IMR-90 (cell line): Measurements from ENCODE around the gene SLIT3. TPM values are rescaled to one million over a fixed set of nuclear protein-coding genes. Genes with fewer than 3 reads are reported as not detected.

Experiments used
- ATAC-seq: fragments of 200-7000 bp; cut with Tn5 transposase; 2 replicates; pipeline ENCODE4 v1.9.1; 2020; ENCODE audit warnings: low read depth, mild to moderate bottlenecking, moderate library complexity
- BruUV-seq: library from RNA; stranded (reverse); fragments of 400-500 nt; replicated peaks from 2 replicates; lab custom pipeline; 2021; lab: Mats Ljungman, UMichigan
- CTCF ChIA-PET: fragments of 300-600 bp; formaldehyde crosslinking; extraction: SDS; loops from one replicate; lab custom pipeline; 2021; ENCODE audit warnings: antibody characterized with exemption; lab: Yijun Ruan, JAX
- POLR2A ChIA-PET: fragments of 300-600 bp; sonication (Branson Sonifier 250); formaldehyde crosslinking; loops from one replicate; lab custom pipeline; 2022; ENCODE audit warnings: antibody characterized with exemption; ENCODE audit not compliant: unreplicated experiment; lab: Charles Lee
- DNase-seq: peaks from one replicate; pipeline ENCODE4 v3.0.0; 2013
- H2AFZ ChIP-seq: replicated peaks from 2 replicates; pipeline ENCODE3; 2013; ENCODE audit warnings: low read length, mild to moderate bottlenecking; ENCODE audit not compliant: poor library complexity
- H2AK5ac ChIP-seq: 2 replicates; pipeline ENCODE4 v1.6.1; 2013; ENCODE audit warnings: low read depth, low read length, inconsistent platforms
- H2AK9ac ChIP-seq: replicated peaks from 2 replicates; pipeline ENCODE3; 2013; ENCODE audit warnings: mild to moderate bottlenecking, low read depth, low read length, moderate library complexity; ENCODE audit not compliant: poor library complexity
- H2BK120ac ChIP-seq: 2 replicates; pipeline ENCODE4 v1.6.1; 2013; ENCODE audit warnings: low read depth, low read length, inconsistent platforms
- H2BK15ac ChIP-seq: 3 replicates; pipeline ENCODE4 v1.6.1; 2013; ENCODE audit warnings: low read depth, low read length, inconsistent platforms
- H2BK20ac ChIP-seq: 2 replicates; pipeline ENCODE4 v1.6.1; 2013; ENCODE audit warnings: low read depth, mild to moderate bottlenecking, inconsistent platforms, low read length, moderate library complexity
- H2BK5ac ChIP-seq: 2 replicates; pipeline ENCODE4 v1.6.1; 2013; ENCODE audit warnings: mild to moderate bottlenecking, low read depth, low read length, inconsistent platforms; ENCODE audit not compliant: poor library complexity, severe bottlenecking
- H3K14ac ChIP-seq: replicated peaks from 2 replicates; pipeline ENCODE4 v1.6.1; 2013; ENCODE audit warnings: low read depth, low read length, inconsistent platforms
- H3K18ac ChIP-seq: 2 replicates; pipeline ENCODE4 v1.6.1; 2013; ENCODE audit warnings: low read depth, low read length, control low read depth
- H3K23ac ChIP-seq: 2 replicates; pipeline ENCODE4 v1.6.1; 2013; ENCODE audit warnings: low read depth, low read length, inconsistent platforms
- H3K27ac ChIP-seq: 2 replicates; pipeline ENCODE4 v1.5.1; 2013; ENCODE audit warnings: mild to moderate bottlenecking, control low read depth, low read length; ENCODE audit not compliant: insufficient read depth
- H3K27me3 ChIP-seq: 2 replicates; pipeline ENCODE4 v1.6.1; 2013; ENCODE audit warnings: low read length; ENCODE audit not compliant: control insufficient read depth, insufficient read depth
- H3K36me3 ChIP-seq: 2 replicates; pipeline ENCODE4 v1.6.1; 2013; ENCODE audit warnings: low read length, mixed read lengths; ENCODE audit not compliant: control insufficient read depth, insufficient read depth
- H3K4ac ChIP-seq: 2 replicates; pipeline ENCODE4 v1.6.1; 2013; ENCODE audit warnings: low read depth, low read length, inconsistent platforms
- H3K4me1 ChIP-seq: 2 replicates; pipeline ENCODE4 v1.6.1; 2013; ENCODE audit warnings: low read length, mixed read lengths; ENCODE audit not compliant: control insufficient read depth, insufficient read depth
- H3K4me2 ChIP-seq: 2 replicates; pipeline ENCODE4 v1.6.1; 2013; ENCODE audit warnings: low read depth, mild to moderate bottlenecking, control low read depth, low read length, moderate library complexity
- H3K4me3 ChIP-seq: 2 replicates; pipeline ENCODE4 v1.5.1; 2013; ENCODE audit warnings: low read depth, mild to moderate bottlenecking, control low read depth, low read length, moderate library complexity; ENCODE audit not compliant: insufficient read depth
- H3K56ac ChIP-seq: 2 replicates; pipeline ENCODE4 v1.6.1; 2013; ENCODE audit warnings: low read length, inconsistent platforms; ENCODE audit not compliant: insufficient read depth; ENCODE audit errors: extremely low read depth
- H3K79me1 ChIP-seq, 2 experiments: 2 replicates each; pipeline ENCODE4 v1.6.1; 2013; ENCODE audit warnings: low read length in 2 of 2, inconsistent platforms in 1 of 2, low read depth in 1 of 2
- H3K9ac ChIP-seq: 2 replicates; pipeline ENCODE4 v1.6.1; 2013; ENCODE audit warnings: low read depth, low read length, control low read depth
- H3K9me1 ChIP-seq: 2 replicates; pipeline ENCODE4 v1.6.1; 2013; ENCODE audit warnings: low read length, inconsistent platforms; ENCODE audit not compliant: insufficient read depth
- H3K9me3 ChIP-seq: 2 replicates; pipeline ENCODE4 v1.6.1; 2013; ENCODE audit warnings: low read length; ENCODE audit not compliant: control insufficient read depth, insufficient read depth
- H4K20me1 ChIP-seq: 2 replicates; pipeline ENCODE4 v1.6.1; 2013; ENCODE audit warnings: low read length, inconsistent platforms; ENCODE audit not compliant: insufficient read depth
- H4K5ac ChIP-seq: 2 replicates; pipeline ENCODE4 v1.6.1; 2013; ENCODE audit warnings: mild to moderate bottlenecking, low read depth, low read length, control low read depth
- H4K8ac ChIP-seq, 2 experiments: 2 replicates each; pipeline ENCODE4 v1.6.1; 2013; ENCODE audit warnings: low read depth in 2 of 2, low read length in 2 of 2, control low read depth in 1 of 2, inconsistent platforms in 1 of 2
- H4K91ac ChIP-seq: 2 replicates; pipeline ENCODE4 v1.6.1; 2013; ENCODE audit warnings: low read depth, low read length, inconsistent platforms; ENCODE audit not compliant: insufficient read depth
- CEBPB ChIP-seq: IDR thresholded peaks from 2 replicates; pipeline ENCODE4 v1.6.1; 2012; ENCODE audit warnings: low read depth, low read length, improper control_type of control experiment
- ELK1 ChIP-seq: fragments of 150-350 bp; IDR thresholded peaks from 2 replicates; pipeline ENCODE4 v1.6.1; 2016; ENCODE audit warnings: low read depth, mild to moderate bottlenecking, low read length, moderate library complexity, borderline replicate concordance
- FOS ChIP-seq: fragments of 150-350 bp; IDR thresholded peaks from 2 replicates; pipeline ENCODE4 v1.6.1; 2016; ENCODE audit warnings: low read depth, low read length
- MAFK ChIP-seq: IDR thresholded peaks from 2 replicates; pipeline ENCODE4 v1.6.1; 2012; ENCODE audit warnings: low read depth, low read length, improper control_type of control experiment
- MXI1 ChIP-seq: IDR thresholded peaks from 2 replicates; pipeline ENCODE4 v1.6.1; 2012; ENCODE audit warnings: low read depth, mild to moderate bottlenecking, low read length, moderate library complexity, borderline replicate concordance
- NFE2L2 ChIP-seq: fragments of 150-350 bp; IDR thresholded peaks from 2 replicates; pipeline ENCODE4 v1.6.1; 2016; ENCODE audit warnings: low read depth, mild to moderate bottlenecking, low read length
- RCOR1 ChIP-seq: IDR thresholded peaks from 2 replicates; pipeline ENCODE4 v1.6.1; 2012; ENCODE audit warnings: mild to moderate bottlenecking, low read length, improper control_type of control experiment; ENCODE audit not compliant: insufficient replicate concordance
- RFX5 ChIP-seq: IDR thresholded peaks from 2 replicates; pipeline ENCODE4 v1.8.0; 2012; ENCODE audit warnings: low read depth, mild to moderate bottlenecking, low read length, moderate library complexity
- WGBS, 2 experiments: methylation state at CpG; one replicate each; pipeline versions ENCODE4 v1.1.5 to v1.1.7; 2013; ENCODE audit warnings: missing lambda C conversion rate in 2 of 2; ENCODE audit not compliant: insufficient read length in 1 of 2; ENCODE audit errors: extremely low coverage in 2 of 2; 5-methylcytosine and 5-hydroxymethylcytosine counted together
- dilution Hi-C: fragments of 300-500 bp; cut with HindIII; formaldehyde crosslinking; loops from one replicate; pipeline ENCODE4 v1.14.3; 2018; ENCODE audit warnings: low sequenced_read_pairs; ENCODE audit not compliant: unreplicated experiment
- in situ Hi-C: fragments of 300-500 bp; cut with MboI; formaldehyde crosslinking; loops from 3 replicates; pipeline ENCODE4 v1.14.3; 2019; ENCODE audit warnings: low sequenced_read_pairs, inconsistent platforms, mixed read lengths
- intact Hi-C: fragments of 100-400 bp; cut with micrococcal nuclease; formaldehyde crosslinking; loops from 2 replicates; pipeline ENCODE4 v1.10.0; 2022
- polyA plus RNA-seq, 3 experiments: library from polyadenylated mRNA; depleted of rRNA; stranded (reverse); fragments of >200 nt; gene quantifications; 2 replicates each; pipeline ENCODE4 v1.2.3, GENCODE V29; 2012; ENCODE audit warnings: low replicate concordance in 1 of 3
- total RNA-seq: library from RNA; depleted of rRNA; stranded (reverse); fragments of >200 nt; gene quantifications from 2 replicates; pipeline ENCODE4 v1.2.3, GENCODE V29; 2012

SLIT3 gene
- total and polyA plus RNA-seq, 2 of the 4 experiments (the other 2 are of a cell fraction) = 0.18 to 0.50 TPM

DNA sequence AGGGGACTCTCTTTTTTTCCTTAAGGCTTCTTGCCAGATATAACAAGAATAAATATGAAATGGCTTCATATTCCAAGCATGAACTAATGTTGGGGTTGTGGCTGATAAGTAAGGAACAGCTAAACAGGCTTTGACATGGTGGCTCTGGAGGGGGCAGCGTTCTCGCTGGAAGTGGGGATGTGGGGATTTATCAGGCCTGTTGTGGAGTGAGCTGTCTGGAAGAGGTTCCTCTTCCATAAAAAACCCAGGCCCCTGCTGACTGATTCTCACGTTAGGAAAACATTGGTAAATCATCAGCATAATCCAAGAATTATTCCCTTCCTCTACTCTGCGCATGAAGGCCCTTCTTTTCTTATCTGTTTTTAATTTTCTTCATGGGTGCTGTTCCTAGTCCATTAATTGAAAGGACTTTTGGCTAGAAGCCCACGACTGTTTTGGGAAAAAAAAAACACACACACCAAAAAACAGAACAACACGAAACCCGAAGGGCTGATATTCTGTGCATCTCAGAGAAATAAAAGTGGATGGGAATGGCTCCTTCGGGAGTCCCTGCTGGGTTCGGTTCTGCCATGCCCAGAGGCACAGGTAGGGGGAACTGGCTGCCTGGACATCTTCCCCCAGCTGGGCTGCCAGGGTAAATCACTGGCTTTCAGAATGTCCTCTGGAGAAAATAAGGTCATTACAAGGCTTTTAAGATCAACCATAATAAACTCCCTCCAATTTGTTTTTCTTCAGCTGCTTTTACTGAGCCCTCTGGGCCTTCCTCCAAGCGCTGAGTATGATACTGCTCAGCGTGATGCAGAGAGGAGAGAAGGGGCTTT lies 297.0 kb downstream of the SLIT3 start:
- no peak for DNase-seq
- no peak overlapping the region for H3K14ac ChIP-seq

More for the DNA sequence above, 297.0 kb downstream of the SLIT3 start:
- H2AK9ac ChIP-seq = no peak overlapping the region
- H3K79me1 ChIP-seq = no peaks in the 10 kb centered on the region
- H3K18ac ChIP-seq = no peak overlapping the region
- H2BK5ac ChIP-seq = no peak overlapping the region
- intact Hi-C loops = no loop called here
- in situ Hi-C loops = no loop called here
- no peak overlapping the region for H3K4me3 ChIP-seq
- dilution Hi-C loops = no loop called here
- no peak overlapping the region for H3K9ac ChIP-seq
- H3K4me2 ChIP-seq = no peak overlapping the region
- TF ChIP-seq NFE2L2 (no peak), MAFK (no peak), CEBPB (no peak), ELK1 (no peak), MXI1 (no peak), RFX5 (no peak), FOS (no peak), RCOR1 (no peak)
- ChIA-PET CTCF (interaction anchor here (0.8 to 1.4 kb wide), 3 partner anchors 12 to 571 kb away, joined by 3 to 5 read pairs (median 3); no protein-coding TSS in a partner anchor), POLR2A (no interaction called here)
- H4K20me1 ChIP-seq = no peaks in the 10 kb centered on the region
- H2AFZ ChIP-seq = no peak overlapping the region
- no peak for ATAC-seq
- no peak overlapping the region for H2BK20ac ChIP-seq
- H4K8ac ChIP-seq = no peak overlapping the region
- no peak overlapping the region for H4K91ac ChIP-seq
- WGBS, 2 experiments = no CpG with 5 or more reads among the region's 11 CpGs
- BruUV-seq = no TSS peak
- H3K9me1 ChIP-seq = no peaks in the 10 kb centered on the region
- H2BK120ac ChIP-seq = no peak overlapping the region
- H3K23ac ChIP-seq = no peak overlapping the region
- H3K36me3 ChIP-seq = no peaks in the 10 kb centered on the region
- H3K4me1 ChIP-seq = no peaks in the 10 kb centered on the region
- no peak overlapping the region for H4K5ac ChIP-seq
- no peak overlapping the region for H2BK15ac ChIP-seq
- H3K27ac ChIP-seq = no peak overlapping the region
- no peak overlapping the region for H3K4ac ChIP-seq
- H3K9me3 ChIP-seq = no peaks in the 10 kb centered on the region
- H3K27me3 ChIP-seq = no peaks in the 10 kb centered on the region
- no peak overlapping the region for H3K56ac ChIP-seq
- H2AK5ac ChIP-seq = no peak overlapping the region
